HG02759 (cell line): ENCODE data around the gene P3H1.
"Not testable (repeated sequence)": the region's sequence is repeated elsewhere in the genome, so short reads cannot be mapped to it uniquely, and the experiment has no call there.

Experiments used
- ATAC-seq: cut with Tn5 transposase; IDR thresholded peaks from one replicate; pipeline ENCODE4 v1.9.1; 2021; ENCODE audit warnings: mild to moderate bottlenecking, moderate library complexity; ENCODE audit not compliant: unreplicated experiment

P3H1 gene

GRCh38 chr1:42774928-42775526 is 8.2 kb upstream of the P3H1 start:
- no peak for ATAC-seq

DNA sequence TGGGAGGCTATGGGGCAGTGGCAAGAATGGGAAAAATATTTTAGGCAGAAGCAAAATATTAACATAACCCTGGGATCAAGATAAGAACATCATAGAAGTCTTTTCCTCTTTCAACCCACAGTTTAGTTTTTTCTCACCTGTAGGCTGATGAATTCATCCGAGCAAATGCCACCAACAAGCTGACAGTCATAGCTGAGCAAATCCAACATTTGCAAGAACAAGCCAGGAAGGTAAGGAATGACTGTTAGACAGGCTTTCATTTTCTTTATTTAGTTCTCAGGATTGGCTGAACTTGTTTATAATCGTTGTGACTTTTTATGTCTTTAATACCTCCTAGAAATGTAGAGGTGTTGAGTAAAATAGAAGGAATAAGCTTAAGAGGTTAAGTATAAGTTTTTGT is 6.6 kb upstream of the P3H1 start:
- ATAC-seq = no peak

DNA sequence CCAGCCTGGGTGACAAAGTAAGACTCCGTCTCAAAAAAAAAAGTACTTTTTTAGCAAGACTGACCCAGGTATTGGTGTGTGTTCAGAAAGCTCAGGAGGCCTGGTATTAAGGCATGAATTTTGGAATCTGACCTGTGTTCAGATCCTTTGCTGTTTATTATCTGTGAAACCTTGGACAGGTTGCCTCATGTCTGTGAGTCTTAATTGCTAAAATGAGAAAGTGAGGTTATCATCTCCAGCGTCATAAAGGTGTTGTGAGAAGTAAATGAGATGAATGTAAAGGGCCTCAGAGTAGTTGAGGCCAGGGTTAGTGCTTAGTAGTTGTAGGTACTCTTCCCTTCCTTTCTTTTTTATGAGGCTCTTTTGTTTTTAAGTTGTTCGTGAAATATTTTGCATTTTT is 3.0 kb upstream of the P3H1 start:
- ATAC-seq = no peak

GRCh38 chr1:42768172-42768571 is 1.3 kb upstream of the P3H1 start:
- no peak for ATAC-seq

- peak; percentile 10 for ATAC-seq
Measured at GRCh38 chr1:42767510-42768000, 727 bp upstream of the P3H1 start.

DNA sequence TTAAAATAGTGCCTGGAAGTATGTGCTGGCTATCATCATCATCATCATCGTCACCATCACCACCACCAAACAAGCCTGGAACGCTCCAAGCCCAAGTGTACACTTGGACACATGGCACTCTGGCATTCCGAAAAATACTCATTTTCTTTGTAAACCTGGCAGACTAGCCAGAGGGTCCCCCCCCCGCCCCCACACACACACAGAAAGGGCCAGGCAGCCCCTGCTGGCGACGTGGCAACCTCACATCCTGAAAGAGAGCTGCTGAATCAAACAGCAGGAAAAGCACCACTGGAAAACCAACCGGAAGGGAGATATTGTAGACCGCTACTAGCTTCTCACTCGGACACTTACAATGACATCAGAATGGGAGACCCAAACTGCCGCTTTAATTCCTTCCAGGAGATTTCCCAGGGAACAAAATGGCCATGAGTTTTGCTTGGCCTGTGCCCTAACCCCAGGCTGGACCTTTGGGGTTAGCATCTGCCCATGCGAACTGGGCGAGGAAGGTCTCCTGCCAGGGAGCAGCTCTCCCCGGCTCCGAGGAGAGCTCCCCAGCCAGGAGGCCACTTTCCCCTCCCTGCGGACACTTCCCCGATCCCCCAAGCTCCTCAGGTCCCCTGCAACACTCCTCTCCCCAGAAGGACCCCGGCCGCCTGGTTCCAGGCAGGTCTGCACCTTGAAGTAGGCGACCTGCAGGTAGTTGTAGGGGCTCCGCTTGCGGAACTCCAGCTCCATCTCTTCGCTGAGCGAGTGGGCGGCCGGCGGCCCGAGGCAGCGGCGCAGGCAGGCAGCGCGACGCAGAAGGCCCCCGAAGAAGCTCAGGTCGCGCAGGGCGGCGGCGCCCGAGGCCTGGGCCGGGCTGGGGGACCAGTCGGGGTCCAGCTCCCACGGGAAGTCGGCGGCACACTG is 742 bp downstream of the P3H1 start:
- ATAC-seq = peak; percentile 21

DNA sequence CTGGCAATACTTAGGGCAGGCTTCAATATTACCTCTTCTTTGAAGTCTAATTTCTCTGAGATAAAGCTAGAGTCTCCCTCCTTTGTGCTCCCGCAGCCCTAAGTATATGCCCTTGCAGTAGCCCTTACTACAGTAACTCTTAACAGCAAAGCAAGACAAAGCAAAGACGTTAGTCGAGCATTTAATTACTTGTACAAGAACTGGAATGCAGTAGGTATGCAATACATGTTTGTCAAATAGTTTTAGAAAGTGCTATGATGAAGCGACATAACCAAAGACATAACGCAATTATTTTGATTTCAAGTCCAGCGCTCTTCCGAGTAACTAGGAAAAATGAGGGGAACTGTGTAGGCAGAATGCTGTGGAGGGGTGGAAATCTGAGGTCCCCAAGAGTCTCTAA is 1.6 kb downstream of the P3H1 start:
- ATAC-seq = no peak

DNA sequence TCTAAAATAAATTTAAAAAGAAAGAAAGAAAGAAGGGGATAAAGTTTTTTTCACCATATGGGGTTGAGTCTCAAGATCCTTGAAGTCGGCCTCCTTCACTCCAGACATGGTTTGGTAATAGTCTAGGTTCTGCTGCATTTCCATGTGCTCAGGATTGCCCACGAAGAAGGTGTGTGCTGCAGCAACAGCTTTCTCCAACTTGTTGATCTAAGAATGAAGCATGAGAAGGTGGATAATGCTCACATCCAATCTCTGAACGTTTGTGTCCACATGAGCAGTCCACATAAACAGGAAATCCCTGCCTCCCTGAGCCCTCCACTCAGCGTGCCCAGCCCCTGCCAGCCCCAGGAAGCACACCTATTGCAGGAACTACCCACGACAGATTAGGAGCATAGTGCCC is 4.6 kb downstream of the P3H1 start:
- no peak for ATAC-seq

GRCh38 chr1:42761567-42761966 is 5.3 kb downstream of the P3H1 start:
- no peak for ATAC-seq

DNA sequence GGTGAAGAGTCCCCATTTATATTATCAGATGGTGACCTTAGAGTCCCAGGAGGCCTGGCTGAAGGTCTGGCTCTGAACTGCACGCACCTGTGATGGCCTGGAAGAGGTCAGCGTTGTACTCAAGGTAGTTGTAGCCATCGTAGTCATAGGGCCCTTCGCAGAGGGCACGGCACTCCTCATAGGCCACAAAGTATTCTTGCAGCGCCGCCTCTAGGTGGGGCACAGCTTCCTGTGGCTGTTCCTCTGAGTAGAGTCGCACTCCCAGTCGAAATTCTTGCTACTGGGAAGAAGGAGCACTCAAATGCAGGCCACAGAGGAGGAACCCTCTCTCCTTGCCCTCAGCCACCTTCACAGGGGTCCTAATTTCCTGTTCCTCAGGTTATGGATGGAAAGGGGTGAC is 7.7 kb downstream of the P3H1 start:
- no peak for ATAC-seq

DNA sequence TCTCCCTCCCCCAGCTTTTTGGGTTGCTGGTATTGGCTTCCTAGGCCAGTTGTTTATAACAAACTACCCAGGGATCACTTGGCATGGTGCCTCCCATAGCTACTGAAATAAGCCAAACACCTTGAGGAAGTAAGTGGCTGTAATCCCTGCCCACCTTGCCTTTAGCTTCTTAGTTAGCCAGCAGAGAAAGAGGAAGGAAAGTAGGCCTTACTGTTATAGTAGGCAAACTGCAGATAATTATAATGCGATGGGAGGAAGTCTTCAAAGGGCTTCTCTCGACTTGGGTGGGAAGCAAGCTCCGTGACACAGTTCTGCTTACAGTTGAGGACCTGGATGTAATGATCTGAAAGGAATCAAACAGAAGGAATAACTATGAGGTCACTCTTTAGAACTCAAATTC is 8.2 kb downstream of the P3H1 start:
- no peak for ATAC-seq

DNA sequence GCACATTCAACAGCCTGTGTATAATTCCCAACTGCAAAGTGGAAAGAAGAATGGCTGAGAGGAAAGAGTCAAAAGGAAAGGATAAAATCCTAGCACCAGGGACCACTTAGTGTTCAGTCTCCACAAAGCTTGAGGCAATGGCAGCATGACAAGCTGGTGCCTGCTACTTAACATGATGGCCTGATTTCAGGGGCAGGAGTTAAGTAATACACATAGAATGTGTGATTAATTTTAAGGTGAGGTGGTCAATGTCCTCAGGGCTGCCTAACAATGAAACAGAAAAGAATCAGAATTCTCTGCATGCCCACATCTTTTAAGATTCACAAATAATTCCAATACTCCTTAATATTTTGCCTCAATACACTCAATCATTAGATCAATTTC is 8.9 kb downstream of the P3H1 start:
- no peak for ATAC-seq

GRCh38 chr1:42756956-42757891 is 9.6 kb downstream of the P3H1 start:
- no peak for ATAC-seq

- ATAC-seq = no peak
Measured at GRCh38 chr1:42753070-42753469, 13.8 kb downstream of the P3H1 start.

- ATAC-seq = no peak
Measured at GRCh38 chr1:42752284-42752683, 14.5 kb downstream of the P3H1 start.

DNA sequence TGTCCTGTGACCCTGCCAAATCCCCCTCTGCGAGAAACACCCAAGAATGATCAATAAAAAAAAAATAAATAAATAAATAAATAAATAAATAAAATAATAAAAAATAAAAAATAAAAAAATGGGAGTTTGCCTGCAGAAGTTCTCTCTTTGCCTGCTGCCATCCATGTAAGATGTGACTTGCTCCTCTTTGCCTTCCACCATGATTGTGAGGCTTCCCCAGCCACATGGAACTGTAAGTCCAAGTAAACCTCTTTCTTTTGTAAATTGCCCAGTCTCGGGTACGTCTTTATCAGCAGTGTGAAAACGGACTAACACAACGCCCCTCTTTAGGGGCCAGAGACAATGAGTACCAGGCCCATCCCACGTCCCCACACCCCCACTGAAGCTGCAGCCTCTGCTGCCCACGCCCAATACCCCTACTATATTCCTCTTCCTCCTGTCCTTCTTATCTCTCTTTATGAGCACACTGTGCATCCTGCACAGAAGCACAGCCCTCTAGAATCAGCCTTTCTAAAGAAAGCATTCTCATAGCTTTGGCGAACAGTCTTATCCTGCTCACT is 15.2 kb downstream of the P3H1 start:
- not testable (repeated sequence) for ATAC-seq

GRCh38 chr1:42750041-42750440 is 16.8 kb downstream of the P3H1 start:
- no peak for ATAC-seq

DNA sequence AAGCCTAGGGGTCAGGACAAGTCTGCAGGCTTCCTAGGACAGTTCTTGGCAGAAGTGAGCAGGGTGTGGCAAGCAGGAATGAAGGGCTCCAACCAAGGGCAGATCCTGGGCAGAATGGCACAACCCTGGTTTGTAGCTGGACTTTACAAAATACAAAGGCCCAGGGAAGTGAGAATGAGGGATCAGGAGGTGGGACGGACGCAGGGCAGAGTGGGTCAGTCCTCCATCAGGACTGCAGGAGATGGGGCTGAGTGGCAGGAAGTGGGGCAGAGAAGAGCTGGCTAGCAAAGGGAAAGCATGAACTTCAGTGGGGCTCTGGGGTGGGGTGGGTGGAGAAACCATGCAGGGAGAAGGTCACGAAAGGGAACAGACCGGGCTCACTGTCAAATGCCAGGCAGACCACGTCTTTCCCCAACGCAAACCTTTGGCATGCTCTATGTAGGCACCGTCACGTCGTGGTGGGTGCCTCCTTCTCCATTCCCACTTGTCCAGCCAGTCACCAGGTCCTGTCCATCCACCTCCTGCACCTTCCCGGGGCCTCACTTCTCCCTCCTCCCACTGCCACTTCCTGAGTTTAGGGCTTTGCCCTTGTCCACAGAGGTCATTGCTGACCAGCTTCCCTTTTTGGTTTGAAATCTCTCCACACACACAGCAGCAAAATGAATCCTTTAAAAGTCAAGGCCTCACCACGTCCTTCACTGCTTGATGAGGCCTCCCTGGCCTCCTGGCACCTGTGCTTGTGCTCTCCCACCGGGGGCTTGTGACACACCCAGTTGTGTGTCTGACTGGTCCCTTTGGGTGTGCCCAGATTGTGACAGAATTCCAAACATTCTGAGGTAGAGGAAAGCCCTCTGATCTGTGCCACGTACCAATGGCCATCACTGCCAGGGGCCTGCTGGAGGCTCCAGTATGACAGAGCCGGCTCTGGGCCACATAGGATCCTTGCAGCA is 18.1 kb downstream of the P3H1 start:
- no peak for ATAC-seq

GRCh38 chr1:42748021-42748420 is 18.8 kb downstream of the P3H1 start:
- no peak for ATAC-seq

DNA sequence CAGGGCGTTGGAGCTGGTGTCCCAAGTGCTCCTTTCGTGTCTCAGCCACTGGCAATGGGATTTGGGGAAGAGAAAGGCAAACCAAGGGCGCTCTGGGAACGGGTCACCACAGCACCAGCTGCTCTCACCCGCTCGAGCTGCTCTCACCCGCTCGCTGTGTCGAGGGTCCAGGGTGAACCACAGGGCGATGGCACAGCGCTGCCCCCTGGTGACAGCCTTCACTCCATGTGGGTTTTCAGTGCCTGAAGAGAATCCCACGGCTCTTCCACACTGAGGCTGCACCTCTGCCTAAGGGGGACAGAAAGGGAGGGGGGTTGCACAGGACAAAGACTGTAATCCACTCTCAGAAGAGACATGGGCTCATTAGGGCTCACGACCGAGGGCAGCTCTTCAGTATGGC is 19.7 kb downstream of the P3H1 start:
- no peak for ATAC-seq
